Activated CD4-positive, alpha-beta T cell treated with anti-CD3 and anti-CD28 coated beads for 24 hours (primary cell): ENCODE measurements around the gene KRTAP5-4.
"Not testable (repeated sequence)": the region's sequence is repeated elsewhere in the genome, so short reads cannot be mapped to it uniquely, and the experiment has no call there.

Experiments
- DNase-seq, 2 donors: peaks; one replicate each; pipeline ENCODE4 v3.0.0-alpha.2; 2020; ENCODE audit warnings: low read depth in 2 of 2

KRTAP5-4 gene

DNA sequence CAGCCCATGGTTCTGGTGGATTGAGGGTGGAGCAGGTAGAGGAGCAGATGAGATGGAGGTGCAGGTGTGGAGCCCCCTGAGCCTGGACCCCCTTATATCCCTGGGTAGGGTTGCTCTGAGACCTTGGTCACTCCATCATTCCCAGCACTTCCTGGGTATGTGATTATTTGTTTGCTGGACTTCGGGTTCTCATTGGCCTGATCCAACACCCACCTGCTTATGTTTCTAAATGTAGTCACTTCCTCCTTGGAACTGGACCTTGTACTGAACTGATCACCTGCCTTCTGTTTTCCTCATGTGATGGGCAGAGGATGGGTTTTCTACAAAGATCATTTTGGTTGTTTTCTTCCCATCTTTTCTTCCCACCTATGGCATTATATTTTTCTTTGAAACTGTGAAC, at the start of gene KRTAP5-4:
Gene KRTAP5-4, minus strand, starts transcription at position 53 of the 400 bp plus-strand sequence. Its CDS starts 45 bp downstream, at position 8.
- DNase-seq = no peak

- no peak for DNase-seq
Measured at GRCh38 chr11:1671658-1672057, 49.7 kb upstream of the KRTAP5-4 start.

DNA sequence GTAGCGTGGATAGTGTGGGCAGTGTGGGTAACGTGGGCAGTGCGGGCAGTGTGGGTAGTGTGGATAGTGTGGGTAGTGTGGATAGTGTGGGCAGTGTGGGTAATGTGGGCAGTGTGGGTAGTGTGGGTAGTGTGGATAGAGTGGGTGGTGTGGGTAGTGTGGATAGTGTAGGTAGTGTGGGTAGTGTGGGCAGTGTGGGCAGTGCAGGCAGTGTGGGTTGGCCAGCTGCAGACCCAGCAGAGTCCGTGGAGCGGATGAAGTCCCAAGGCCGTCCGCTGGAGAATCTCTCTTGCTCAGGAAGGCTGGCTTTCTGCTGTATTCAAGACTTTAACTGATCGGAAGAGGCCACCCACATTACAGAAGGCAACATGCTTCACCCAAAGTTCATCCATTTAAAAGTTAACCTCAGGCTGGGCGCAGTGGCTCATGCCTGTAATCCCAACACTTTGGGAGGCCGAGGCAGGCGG, 49.0 kb upstream of the KRTAP5-4 start:
- DNase-seq = no peak

DNA sequence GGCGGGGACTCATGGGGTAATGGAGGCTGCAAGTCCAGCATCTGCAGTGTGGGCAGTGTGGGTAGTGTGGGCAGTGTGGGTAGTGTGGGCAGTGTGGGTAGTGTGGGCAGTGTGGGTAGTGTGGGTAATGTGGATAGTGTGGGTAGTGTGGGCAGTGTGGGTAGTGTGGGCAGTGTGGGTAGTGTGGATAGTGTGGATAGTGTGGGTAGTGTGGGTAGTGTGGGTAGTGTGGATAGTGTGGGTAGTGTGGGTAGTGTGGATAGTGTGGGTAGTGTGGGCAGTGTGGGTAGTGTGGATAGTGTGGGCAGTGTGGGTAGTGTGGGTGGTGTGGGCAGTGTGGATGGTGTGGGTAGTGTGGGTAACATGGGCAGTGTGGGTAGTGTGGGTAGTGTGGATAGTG, 48.5 kb upstream of the KRTAP5-4 start:
- DNase-seq = not testable (repeated sequence)

GRCh38 chr11:1669546-1670218, 47.7 kb upstream of the KRTAP5-4 start:
- no peak for DNase-seq

DNA sequence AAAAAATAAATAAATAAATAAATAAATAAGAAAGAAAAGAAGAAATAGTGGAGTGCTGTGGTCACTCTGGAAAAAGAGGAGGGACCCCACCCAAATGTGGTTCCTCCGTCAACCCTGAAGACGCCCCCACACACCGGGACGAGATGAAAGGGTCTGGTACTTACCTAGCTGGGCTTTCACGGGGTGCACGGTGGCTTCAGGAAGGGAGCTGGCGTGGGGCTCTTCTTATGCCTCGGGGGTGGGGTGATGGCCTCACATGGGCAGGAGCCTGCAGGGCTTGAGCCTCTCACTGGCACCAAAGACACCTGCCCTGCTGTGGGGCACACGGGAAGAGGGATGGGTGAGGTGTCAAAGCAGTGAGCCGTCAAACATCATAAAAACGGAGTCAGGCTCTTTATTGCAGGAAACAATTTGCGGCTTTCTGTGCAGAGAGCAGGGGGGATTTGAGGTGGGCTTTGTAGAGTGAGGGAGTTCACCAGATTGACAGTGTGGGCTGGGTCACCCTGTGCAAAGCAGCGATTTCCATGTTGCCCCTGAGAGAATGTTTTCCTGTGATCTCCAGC, 47.1 kb upstream of the KRTAP5-4 start:
- DNase-seq = no peak

GRCh38 chr11:1667906-1668305, 46.0 kb upstream of the KRTAP5-4 start:
- no peak for DNase-seq

DNA sequence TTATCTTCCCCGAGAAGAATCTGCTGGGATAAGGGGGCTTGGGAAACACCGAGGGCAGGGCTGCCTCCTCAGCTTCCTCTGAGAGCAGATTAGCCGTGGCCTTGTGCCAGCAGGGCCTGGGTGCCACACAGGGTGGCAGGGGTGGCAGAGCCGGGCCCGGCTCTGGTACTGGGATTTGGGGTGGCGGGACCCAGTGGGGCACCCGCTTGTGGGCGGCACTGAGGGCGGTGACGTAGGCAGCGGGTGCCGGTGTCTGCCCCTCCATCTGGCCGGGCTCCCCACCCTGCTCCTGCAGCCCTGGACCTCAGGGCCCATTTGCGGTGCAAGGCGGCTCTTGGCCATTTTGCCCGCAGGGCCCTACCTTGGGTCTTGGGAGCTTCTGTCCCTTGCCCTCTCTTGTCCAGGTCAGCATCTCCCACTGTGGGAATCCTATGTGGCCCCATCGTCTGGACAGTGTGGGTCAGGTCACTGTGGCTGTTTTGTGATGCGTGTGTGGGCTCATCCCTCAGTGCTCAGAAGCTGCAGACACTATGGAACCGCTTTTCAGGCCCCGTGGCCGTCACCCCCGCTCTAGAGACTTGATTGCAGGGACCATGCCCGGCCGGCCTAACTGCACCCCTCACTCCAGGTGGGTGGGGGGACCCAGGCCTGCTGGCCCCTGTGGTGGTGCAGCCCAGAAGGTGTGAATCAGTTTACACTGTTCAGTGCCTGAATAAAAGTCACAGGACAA, 45.3 kb upstream of the KRTAP5-4 start:
- DNase-seq = no peak

DNA sequence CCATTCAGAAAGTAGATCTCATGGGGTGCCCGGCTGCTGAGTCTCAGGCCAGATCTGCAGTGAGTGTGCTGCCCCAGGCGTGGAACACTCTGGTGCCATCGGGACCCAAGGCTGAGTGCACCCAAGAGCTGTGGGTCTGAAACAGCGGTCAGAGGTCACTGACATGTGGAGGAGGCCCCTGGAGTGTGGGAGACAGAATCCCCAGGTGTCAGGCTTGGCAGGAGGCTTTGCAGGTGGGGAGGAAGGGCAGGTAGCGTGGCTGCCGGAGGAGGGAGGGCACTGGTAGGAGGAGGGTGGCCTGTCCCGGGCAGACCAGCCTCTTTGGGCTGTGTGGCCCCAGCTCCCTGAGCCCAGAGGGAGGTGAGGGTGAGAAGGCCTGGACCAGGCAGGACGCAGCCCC, 43.4 kb upstream of the KRTAP5-4 start:
- DNase-seq = no peak

- not testable (repeated sequence) for DNase-seq
Measured at GRCh38 chr11:1662699-1663283, 40.9 kb upstream of the KRTAP5-4 start.

DNA sequence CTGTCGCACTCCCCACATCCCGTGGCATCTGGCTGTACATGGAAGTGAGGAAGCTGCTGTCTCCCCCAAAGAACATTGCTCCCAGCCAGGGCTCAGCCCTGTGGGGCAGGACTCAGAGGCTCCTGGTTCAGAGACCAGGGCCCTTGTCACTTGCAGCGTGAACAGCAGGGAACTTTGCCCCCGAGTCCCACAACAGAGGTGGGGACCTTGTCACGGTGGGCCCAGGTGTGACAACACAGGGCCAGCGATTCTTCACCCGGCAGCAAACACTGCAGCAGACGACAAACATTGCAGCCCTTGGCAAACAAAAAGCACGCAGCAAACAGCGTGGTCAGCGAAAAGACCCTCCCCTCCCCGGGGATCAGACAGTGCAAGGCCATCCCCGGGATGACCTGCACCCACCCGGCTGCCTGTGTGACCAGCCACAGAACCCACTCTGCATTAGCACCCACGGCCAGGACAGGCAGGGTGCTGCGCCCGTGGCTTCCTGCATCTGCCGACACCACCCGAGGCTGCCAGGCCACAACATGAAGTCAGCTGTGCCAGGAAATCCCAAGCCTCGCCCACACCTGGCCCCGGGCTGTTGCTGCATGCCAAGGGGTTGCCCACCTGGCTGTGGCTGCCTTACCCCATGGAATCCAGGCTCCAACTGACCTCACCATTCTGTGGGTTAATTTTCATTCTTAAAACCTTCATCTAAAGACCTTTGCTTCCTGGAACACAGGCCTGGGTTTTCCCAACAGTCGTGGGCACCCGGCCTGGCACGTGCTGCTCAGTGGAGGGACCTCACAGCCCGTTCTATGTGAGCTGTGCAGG, 39.7 kb upstream of the KRTAP5-4 start:
- not testable (repeated sequence) for DNase-seq

- no peak for DNase-seq
Measured at GRCh38 chr11:1660111-1660867, 38.4 kb upstream of the KRTAP5-4 start.

GRCh38 chr11:1659506-1659905, 37.6 kb upstream of the KRTAP5-4 start:
- no peak for DNase-seq

- DNase-seq = no peak
Measured at GRCh38 chr11:1656670-1657069, 34.7 kb upstream of the KRTAP5-4 start.

DNA sequence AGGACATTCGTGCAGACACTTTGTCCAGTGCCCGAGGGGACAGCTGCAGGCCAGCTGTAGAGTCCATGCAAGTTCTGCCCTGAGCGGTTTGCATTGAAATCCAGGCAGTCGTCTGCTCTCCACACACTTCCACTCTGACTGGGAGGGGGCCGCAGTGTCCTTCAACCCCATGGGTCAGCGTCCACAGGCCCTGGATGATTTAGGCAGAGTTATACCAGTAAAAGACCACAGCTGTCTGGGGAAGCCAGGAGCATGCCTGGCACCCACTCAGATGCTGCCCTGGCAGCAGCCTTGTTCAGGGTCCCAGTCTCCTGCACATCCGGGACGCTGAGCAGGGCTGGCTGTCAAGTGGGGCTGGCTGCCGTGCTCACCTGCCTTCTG, 34.1 kb upstream of the KRTAP5-4 start:
- no peak for DNase-seq

- no peak for DNase-seq
Measured at GRCh38 chr11:1655168-1656060, 33.5 kb upstream of the KRTAP5-4 start.

- no peak for DNase-seq
Measured at GRCh38 chr11:1654388-1655167, 32.6 kb upstream of the KRTAP5-4 start.

GRCh38 chr11:1653541-1654387, 31.8 kb upstream of the KRTAP5-4 start:
- no peak for DNase-seq
